SH-SY5Y (cell line): ENCODE results near the gene PGR.

Experiments used
- GATA2 ChIP-seq: IDR thresholded peaks from 2 replicates; pipeline ENCODE4 v1.6.1; 2011; ENCODE audit warnings: mild to moderate bottlenecking, low read depth, low read length
- GATA3 ChIP-seq: IDR thresholded peaks from 2 replicates; pipeline ENCODE4 v1.6.1; 2011; ENCODE audit warnings: low read depth, mild to moderate bottlenecking, low read length, moderate library complexity

The PGR gene

DNA sequence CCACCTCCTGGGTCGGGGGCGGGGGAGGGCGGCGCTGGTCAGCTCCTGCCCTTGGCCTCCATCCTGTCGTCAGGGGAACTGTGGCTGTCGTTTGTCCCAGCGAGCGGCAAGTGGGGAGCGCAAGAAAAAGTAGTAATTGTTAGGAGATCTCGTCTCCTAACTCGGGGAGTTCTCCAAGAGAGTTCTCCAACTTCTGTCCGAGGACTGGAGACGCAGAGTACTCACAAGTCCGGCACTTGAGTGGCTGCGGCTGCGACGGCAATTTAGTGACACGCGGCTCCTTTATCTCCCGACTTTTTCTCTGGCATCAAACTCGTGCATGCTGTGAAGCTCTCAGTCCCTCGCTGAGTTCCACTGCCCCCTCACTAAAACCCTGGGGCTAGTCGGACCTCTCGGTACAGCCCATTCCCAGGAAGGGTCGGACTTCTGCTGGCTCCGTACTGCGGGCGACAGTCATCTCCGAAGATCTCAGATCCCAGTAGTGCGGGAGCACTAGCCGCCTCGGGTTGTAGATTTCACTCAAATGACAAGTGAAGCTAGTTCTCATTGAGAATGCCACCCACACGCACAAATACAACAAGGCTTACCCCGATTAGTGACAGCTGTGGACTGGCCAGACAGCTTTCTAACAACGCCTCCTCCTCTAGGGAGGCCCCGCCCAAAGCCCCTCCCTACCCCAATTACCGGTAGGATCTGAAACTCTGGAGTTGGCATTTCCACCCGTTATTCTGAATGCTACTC, at the start of gene PGR:
TSS of gene PGR (minus strand) at position 611 of the 741 bp plus-strand sequence. CDS start 743 bp downstream, outside the sequence.
- TF ChIP-seq GATA3: no peak
- no peak for TF ChIP-seq GATA2

- TF ChIP-seq GATA2 (no peak), GATA3 (no peak)
Measured at GRCh38 chr11:101176381-101176780, 46.8 kb upstream of the PGR start.

- no peak for TF ChIP-seq GATA3
- no peak for TF ChIP-seq GATA2
Measured at GRCh38 chr11:101169944-101170343, 40.3 kb upstream of the PGR start.

GRCh38 chr11:101166038-101166437, 36.4 kb upstream of the PGR start:
- TF ChIP-seq GATA3 (no peak), GATA2 (no peak)

- no peak for TF ChIP-seq GATA3
- no peak for TF ChIP-seq GATA2
Measured at GRCh38 chr11:101158119-101158518, 28.5 kb upstream of the PGR start.

DNA sequence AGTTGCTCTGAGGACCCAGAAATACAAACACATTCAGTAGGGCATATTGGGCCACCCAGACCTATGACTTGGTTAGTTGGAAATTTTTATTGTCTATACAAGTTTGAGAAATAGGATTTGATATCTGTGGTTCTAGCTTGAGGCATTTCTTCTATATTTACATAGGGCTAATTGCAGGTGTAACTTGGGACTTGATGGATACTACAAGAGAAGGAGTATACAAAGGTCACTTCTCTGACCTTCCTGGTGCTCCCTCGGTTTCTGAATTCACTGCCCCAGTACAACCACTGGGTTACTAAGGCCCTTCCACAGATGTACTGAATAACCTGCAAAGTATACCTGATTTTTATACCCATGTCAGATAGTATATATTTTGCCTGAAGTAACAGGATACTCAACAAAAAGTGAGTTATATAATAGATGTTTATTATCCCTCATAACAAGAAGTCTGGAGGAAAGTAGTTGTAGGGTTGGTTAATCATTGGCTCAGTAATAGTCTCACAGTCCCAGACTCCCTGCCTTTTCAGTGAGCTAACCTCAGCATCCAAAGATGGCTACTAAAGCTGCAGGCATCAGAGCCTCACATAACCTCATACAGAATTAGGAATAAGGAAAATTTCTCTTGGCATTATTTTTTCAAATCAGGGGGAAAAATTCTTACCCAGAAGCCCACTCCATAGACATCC, 8.8 kb upstream of the PGR start:
- no peak for TF ChIP-seq GATA3
- no peak for TF ChIP-seq GATA2

- TF ChIP-seq GATA2 (no peak), GATA3 (no peak)
Measured at GRCh38 chr11:101133190-101133589, 3.6 kb upstream of the PGR start.

DNA sequence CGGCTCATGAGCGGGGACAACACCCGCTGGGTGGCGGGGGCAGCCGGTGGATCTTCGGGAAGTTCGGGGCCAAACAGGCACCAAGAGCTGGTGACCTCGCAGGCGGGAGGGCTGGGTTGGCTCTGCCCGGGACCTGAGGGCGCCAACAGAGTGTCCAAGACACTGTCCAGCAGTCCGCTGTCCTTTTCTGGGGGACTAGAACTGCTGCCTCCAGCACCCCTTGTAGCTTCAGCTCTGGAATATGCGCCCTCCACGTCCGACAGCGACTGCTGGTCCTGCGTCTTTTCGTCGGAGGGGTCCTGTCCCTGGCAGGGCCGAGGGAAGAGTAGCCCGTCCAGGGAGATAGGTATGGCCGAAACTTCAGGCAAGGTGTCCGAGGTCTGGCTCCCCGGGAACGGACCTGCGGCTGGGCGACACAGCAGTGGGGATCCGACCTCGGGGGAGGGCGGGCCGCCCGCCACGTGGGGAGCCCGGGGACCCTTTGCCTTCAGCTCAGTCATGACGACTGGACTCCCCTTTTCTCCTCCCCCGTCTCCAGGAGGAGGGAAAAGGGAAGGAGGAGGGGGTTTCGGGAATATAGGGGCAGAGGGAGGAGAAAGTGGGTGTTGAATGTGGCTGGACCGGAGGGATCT, 926 bp downstream of the PGR start:
- TF ChIP-seq GATA3 (no peak), GATA2 (no peak)

DNA sequence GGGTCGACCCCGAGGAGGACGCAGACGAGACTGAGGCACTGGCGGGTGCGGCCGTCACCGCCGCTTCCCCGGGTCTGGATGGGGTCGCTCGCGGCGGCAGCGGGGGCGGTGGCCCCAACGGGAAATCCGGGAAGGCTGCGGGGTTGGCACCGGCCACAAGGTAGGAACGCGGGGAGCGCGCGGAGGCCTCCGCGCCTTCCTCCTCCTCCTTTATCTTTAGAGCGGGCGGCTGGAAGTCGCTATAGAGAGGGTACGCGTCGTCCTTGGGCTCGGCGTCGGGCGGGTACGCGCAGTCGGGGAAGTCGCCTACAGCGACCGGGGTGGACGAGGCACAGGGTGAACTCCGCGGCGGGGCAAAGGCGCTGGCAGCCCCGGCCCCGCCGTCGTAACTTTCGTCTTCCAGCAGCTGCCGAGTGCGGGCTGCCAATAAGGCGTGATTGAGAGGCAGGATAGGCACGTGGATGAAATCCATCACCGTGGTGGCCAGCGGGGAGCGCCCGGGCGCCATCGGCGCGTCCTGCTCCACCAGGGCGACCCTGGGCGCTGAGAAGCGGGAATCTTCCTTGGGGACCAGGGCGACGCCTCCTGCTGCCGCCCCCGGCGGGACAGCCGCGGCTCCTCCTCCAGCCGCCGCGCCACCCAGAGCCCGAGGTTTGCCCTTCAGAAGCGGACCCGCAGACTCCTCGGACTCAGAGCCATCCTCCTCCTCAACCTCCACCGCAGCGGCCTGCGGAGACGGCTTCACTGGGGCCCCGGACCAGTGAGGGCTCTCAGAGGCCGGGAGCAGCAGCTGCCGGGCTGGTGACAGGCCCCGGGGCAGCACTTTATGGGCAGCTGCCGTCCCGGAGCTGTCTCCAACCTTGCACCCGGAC, 1.7 kb downstream of the PGR start:
- TF ChIP-seq GATA3: no peak
- no peak for TF ChIP-seq GATA2

DNA sequence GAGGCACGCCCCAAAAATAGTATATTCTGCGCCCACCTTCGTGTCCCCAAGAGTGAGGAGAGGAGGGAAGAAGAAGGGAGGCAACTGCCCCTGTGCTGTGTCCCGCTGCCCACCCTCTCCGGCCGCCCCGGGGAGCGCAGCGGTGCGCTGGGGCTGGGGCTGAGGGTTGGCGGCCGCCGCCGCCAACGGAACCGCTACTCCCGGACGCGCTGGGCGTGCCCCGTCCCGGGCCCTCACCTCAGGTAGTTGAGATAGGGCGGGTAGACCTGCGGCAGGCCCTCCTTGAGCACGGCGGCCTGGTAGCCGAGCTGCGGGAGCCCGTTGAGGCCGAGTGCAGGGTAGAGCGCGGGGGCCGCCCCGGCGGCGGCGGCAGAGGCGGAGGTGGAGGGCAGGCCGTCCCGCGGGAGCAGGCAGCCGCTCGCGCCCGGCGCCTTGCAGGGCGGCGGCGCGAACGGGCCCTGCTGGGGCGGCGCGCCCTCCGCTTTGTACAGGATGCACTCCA, 2.4 kb downstream of the PGR start:
- TF ChIP-seq GATA3 (no peak), GATA2 (no peak)

DNA sequence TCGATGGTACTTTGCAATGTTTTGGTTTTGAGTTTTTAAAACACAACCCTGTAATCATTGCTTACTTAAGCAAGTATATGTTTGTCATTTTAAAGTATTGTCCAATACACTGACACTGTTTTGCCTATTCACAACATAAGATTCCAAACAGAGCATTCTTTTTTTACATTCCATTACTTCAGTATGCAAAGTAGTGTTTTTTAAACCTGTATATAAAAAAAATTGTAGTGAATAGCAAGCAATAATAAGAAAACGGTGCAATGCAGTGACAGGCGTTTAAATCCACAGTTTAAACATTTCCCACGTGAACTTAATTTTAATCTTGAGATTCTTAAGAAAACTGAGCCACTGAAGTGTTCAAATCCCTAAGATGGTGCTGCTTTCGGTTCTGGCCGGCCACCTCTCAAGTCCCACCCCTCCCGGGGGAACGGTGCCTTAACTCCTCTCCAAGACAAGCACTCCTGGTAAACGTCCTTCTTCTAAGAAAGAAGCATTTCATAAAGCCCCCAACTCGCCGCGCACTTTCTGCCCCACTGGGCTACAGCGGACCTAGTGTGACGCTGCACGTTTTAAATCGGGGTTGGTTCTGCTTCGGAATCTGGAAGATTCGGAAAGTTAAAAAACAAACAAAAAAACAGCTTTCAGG, 2.9 kb downstream of the PGR start:
- TF ChIP-seq GATA2 (no peak), GATA3 (no peak)

- TF ChIP-seq GATA2 (no peak), GATA3 (no peak)
Measured at GRCh38 chr11:101115671-101116160, 13.9 kb downstream of the PGR start.

GRCh38 chr11:101113540-101113939, 16.1 kb downstream of the PGR start:
- TF ChIP-seq GATA3: no peak
- TF ChIP-seq GATA2: no peak
